ENCODE data around the gene ASAP3. TPM values are rescaled to one million over a fixed set of nuclear protein-coding genes. Genes with fewer than 3 reads are reported as not detected.

ASAP3 gene
- total and polyA plus RNA-seq, 8 donors = 17.9 to 37.4 (median 25.3) TPM

DNA sequence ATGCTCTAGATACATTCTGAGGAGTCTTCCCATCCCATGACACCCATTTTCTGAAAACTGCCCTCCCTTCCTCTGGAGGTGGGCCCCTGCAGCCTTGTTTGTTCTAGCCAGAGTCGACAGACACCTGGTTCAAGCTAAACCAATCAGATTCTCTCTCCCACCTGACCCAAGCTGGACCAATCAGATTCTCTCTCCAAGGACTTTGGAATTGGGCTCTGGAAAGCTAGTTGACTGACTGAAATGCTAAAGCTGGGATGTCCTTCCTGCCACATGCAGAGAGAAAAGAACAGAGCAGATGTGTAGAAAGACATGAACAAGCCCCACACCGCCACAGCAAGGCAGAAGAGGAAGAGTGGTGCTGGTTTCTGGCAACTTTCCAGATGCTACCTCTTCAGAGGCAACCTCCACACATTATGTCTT is 24.6 kb downstream of the ASAP3 start:
- no peaks in the 10 kb centered on the region for H3K9me3 ChIP-seq
- H3K4me1 ChIP-seq = no peaks in the 10 kb centered on the region
- H3K36me3 ChIP-seq = no peaks in the 10 kb centered on the region
- ATAC-seq = peak in 2 of 4 donors; percentile 21 to 84
- H3K27me3 ChIP-seq = no peaks in the 10 kb centered on the region
- no peak overlapping the region for H3K4me3 ChIP-seq
- 56 to 64% methylated on average over 2 of the region's 2 CpGs for WGBS, 2 donors
- no peak for DNase-seq
- no peak for FAIRE-seq
- TF ChIP-seq, protein P1, sequence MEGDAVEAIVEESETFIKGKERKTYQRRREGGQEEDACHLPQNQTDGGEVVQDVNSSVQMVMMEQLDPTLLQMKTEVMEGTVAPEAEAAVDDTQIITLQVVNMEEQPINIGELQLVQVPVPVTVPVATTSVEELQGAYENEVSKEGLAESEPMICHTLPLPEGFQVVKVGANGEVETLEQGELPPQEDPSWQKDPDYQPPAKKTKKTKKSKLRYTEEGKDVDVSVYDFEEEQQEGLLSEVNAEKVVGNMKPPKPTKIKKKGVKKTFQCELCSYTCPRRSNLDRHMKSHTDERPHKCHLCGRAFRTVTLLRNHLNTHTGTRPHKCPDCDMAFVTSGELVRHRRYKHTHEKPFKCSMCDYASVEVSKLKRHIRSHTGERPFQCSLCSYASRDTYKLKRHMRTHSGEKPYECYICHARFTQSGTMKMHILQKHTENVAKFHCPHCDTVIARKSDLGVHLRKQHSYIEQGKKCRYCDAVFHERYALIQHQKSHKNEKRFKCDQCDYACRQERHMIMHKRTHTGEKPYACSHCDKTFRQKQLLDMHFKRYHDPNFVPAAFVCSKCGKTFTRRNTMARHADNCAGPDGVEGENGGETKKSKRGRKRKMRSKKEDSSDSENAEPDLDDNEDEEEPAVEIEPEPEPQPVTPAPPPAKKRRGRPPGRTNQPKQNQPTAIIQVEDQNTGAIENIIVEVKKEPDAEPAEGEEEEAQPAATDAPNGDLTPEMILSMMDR (IDR thresholded peaks at IDR 0.05) = no peak
- intact Hi-C loops (cut with DNase I) = no loop called here
- no peak overlapping the region for H3K27ac ChIP-seq

DNA sequence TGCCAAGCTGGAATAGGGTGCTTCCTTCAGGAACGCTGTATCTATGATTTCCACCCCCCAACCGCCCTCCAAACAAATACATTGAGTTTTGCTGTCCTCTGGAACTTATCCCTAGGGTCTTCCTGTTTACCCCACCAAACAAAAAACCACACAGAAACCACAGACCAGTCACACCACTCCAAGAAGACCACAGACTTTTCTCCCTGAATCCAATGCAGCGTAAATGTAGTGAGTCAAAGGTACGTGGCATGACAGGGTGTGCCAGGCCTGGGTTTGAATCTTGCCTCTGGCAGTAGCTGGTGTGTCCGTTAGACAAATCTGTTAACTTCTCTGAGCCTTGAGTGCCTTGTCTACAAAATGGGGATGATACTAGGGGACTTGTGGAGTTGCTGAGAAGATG is 27.8 kb downstream of the ASAP3 start:
- TF ChIP-seq, protein P1 (IDR thresholded peaks at IDR 0.05) = no peak
- Histone ChIP-seq H3K9me3 (no peaks in the 10 kb centered on the region), H3K36me3 (no peaks in the 10 kb centered on the region), H3K27me3 (no peaks in the 10 kb centered on the region), H3K4me1 (peaks cover 6 to 14% (median 10%) of the 10 kb centered on the region in 3 donors), H3K27ac (no peak overlapping the region), H3K4me3 (no peak overlapping the region)
- DNase-seq = no peak
- no peak for FAIRE-seq
- intact Hi-C loops (cut with DNase I) = no loop called here
- 89 to 91% methylated on average over 5 of the region's 5 CpGs for WGBS, 2 donors
- no peak for ATAC-seq

DNA sequence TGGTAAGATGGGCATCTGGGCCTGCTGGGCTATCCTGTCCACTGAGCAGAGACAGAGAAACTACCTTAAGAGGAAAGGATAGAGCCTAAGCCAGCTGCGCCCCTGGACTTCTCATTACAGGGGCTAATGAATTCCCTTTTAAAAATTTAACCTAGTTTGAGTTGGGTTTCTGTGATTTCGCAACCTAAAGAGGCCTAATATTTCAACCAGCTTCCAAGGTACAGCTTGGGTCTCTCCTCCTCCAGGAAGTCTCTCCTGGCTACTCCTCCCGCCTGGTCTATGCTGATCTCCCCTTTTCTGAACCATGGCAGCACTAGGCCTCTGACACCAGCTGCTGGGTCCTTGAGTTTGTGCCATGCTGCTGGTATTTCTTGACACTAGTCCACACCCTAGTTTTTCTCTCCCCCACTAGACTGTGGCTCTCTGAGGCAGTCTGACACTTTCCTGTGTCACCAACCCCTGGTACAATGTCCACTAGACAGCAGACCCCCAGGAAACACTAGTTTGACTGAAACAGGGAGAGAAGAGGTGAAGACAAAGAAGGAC is 30.5 kb downstream of the ASAP3 start:
- WGBS, 2 donors = 89 to 93% methylated on average over 3 of the region's 3 CpGs
- Histone ChIP-seq H3K9me3 (no peaks in the 10 kb centered on the region), H3K27ac (peak overlapping the region in 1 of 4 donors; percentile 83), H3K27me3 (no peaks in the 10 kb centered on the region), H3K36me3 (no peaks in the 10 kb centered on the region), H3K4me1 (peaks cover 12 to 16% (median 15%) of the 10 kb centered on the region in 3 donors), H3K4me3 (no peak overlapping the region)
- TF ChIP-seq, protein P1 (IDR thresholded peaks at IDR 0.05) = no peak
- intact Hi-C loops (cut with DNase I) = no loop called here
- FAIRE-seq (no peak), DNase-seq (no peak), ATAC-seq (no peak)

DNA sequence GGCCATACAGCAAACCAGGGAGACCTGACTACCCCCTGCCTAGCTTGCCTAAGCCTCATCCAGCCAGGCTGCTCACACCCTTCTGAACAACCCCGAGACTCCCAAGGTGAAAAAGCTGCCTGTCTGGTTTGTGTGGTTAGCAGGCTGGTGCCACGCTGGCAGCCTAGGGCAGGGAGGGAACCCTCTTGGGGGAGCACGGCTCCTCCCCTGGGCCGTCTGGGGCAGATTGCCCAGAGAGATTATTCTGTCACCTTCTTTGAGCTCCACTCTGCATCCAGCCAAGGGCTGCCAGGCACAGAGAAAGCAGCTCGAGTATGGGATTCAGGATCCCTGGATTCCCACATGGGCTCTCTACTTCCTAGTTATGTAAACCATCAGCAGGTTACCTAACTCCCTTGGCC is 32.0 kb downstream of the ASAP3 start:
- intact Hi-C loops (cut with DNase I) = no loop called here
- H3K4me1 ChIP-seq = peaks cover 12 to 16% (median 15%) of the 10 kb centered on the region in 3 donors
- TF ChIP-seq, protein P1 (IDR thresholded peaks at IDR 0.05) = no peak
- peak; percentile 83 to 95 (median 92) for DNase-seq
- no peaks in the 10 kb centered on the region for H3K27me3 ChIP-seq
- no peaks in the 10 kb centered on the region for H3K36me3 ChIP-seq
- H3K9me3 ChIP-seq = no peaks in the 10 kb centered on the region
- H3K4me3 ChIP-seq = no peak overlapping the region
- peak; percentile 95 to 97 (median 96) for ATAC-seq
- FAIRE-seq = no peak
- H3K27ac ChIP-seq = peak overlapping the region; percentile 35 to 83 (median 72)
- 8 to 12% methylated on average over 5 of the region's 5 CpGs for WGBS, 2 donors

DNA sequence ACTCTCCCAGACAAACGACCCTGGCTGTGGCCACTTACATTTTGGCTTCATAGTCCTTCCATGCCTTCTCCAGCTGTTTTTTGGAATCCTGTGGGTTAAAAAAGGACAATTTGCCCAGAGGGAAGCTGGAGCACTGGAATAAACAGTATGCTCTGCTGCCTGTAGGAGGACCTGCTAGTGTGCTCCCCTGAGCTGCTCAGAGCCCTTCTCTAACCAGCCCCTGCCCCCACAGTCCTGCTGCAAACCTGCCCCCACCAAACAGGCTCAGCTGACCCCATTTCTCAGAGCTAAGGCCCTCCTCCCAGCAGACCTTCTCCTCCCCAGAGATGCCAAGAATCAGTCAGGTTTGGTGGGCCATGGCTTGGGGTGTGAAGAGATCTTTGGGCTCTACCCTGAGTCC is 32.5 kb downstream of the ASAP3 start:
- no peak for FAIRE-seq
- Histone ChIP-seq H3K36me3 (no peaks in the 10 kb centered on the region), H3K4me3 (no peak overlapping the region), H3K27me3 (no peaks in the 10 kb centered on the region), H3K27ac (peak overlapping the region; percentile 35 to 83 (median 72)), H3K4me1 (peaks cover 12 to 16% (median 15%) of the 10 kb centered on the region in 3 donors), H3K9me3 (no peaks in the 10 kb centered on the region)
- DNase-seq = no peak
- intact Hi-C loops (cut with DNase I) = no loop called here
- peak; percentile 4 to 12 (median 7) for ATAC-seq
- TF ChIP-seq, protein P1 (IDR thresholded peaks at IDR 0.05) = no peak
- 17 to 33% methylated on average over 1 of the region's 1 CpG for WGBS, 2 donors
